Heart left ventricle (tissue), 13 donors: Measurements from ENCODE around the gene NPHP1.

Experiments
- POLR2A ChIP-seq, 2 donors: fragments of 450-650 bp; IDR thresholded peaks; one replicate each; pipeline ENCODE4 v1.6.1; 2017; ENCODE audit warnings: antibody characterized with exemption in 2 of 2, mild to moderate bottlenecking in 2 of 2, moderate library complexity in 2 of 2
- TF ChIP-seq, protein P1 (sequence below), 12 donors: fragments of 200-600 bp; sonication (generic) in 4 of 12; IDR thresholded peaks; one replicate each; pipeline versions ENCODE4 v1.5.0 to v1.8.0; 2018 to 2022; ENCODE audit warnings: antibody characterized with exemption in 12 of 12, mild to moderate bottlenecking in 5 of 12
- donor health status: ischemic (EF 13 %, LVEDD 7.1; RV severe dilation, severe dysfunction).
- donor health status: DM: no; HTN: yes; CAD: no.
- donor health status: DM: no; HTN: no; CAD: no.
- donor health status: ischemic (EF 25% LVEDD 6.9; RV normal size, moderate dysfunction).
- donor health status: ischemic (EF 25% LVEDD 5.7; RV mildly dilated, moderate dysfunction).
- donor health status: ischemic (EF 35%, LVEDD 5.7; RV mildly dilated, moderate dysfunction).
- donor health status: nonischemic (EF 11% LVEDD 7.7; RV severe dilation, severe dysfunction).
- donor health status: DM: yes; HTN: yes; CAD: no.
- donor health status: PGD.
- donor health status: ischemic (EF 29% LVEDD 5.4; RV normal size, mild dysfunction).
- donor health status: nonischemic (EF 23%, LVEDD 6.1; RV moderate dilation, normal function).

DNA sequence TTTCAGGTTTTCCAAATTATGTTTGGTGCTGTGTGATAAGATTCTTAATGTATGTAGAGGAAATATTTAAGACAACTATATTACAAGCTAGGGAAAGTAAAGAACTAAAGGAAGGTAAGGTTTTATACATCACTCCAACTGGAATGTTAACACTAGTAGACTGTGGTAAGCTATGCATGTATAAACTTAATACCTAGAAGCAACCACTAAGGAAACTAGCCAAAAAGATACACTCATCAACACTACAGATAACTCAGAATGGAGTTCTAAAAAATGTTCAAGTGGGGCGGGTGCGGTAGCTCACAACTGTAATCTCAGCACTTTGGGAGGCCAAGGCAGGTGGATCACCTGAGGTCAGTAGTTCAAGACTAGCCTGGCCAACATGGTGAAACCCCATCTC, 51.4 kb downstream of the NPHP1 start:
- TF ChIP-seq, protein P1, sequence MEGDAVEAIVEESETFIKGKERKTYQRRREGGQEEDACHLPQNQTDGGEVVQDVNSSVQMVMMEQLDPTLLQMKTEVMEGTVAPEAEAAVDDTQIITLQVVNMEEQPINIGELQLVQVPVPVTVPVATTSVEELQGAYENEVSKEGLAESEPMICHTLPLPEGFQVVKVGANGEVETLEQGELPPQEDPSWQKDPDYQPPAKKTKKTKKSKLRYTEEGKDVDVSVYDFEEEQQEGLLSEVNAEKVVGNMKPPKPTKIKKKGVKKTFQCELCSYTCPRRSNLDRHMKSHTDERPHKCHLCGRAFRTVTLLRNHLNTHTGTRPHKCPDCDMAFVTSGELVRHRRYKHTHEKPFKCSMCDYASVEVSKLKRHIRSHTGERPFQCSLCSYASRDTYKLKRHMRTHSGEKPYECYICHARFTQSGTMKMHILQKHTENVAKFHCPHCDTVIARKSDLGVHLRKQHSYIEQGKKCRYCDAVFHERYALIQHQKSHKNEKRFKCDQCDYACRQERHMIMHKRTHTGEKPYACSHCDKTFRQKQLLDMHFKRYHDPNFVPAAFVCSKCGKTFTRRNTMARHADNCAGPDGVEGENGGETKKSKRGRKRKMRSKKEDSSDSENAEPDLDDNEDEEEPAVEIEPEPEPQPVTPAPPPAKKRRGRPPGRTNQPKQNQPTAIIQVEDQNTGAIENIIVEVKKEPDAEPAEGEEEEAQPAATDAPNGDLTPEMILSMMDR (IDR thresholded peaks at IDR 0.05), result no peak
- TF ChIP-seq POLR2A (IDR thresholded peaks at IDR 0.05), result no peak
